Endothelial cell (in vitro differentiated cells): ENCODE measurements around the gene SCLT1. TPM values are rescaled to one million over a fixed set of nuclear protein-coding genes. Genes with fewer than 3 reads are reported as not detected.

ENCODE experiments used
- DNase-seq: peaks from one replicate; pipeline ENCODE4 v3.0.0; 2021; ENCODE audit warnings: low spot score
- H3K27ac Mint-ChIP-seq: one replicate; pipeline ENCODE4 v1.8.0; 2021; ENCODE audit warnings: mixed read lengths, inconsistent platforms; ENCODE audit not compliant: unreplicated experiment
- H3K27me3 Mint-ChIP-seq: one replicate; pipeline ENCODE4 v1.8.0; 2021; ENCODE audit warnings: mild to moderate bottlenecking, moderate library complexity, mixed read lengths, inconsistent platforms; ENCODE audit not compliant: unreplicated experiment
- H3K36me3 Mint-ChIP-seq: one replicate; pipeline ENCODE4 v1.8.0; 2021; ENCODE audit warnings: mild to moderate bottlenecking, low read depth, mixed read lengths, inconsistent platforms; ENCODE audit not compliant: unreplicated experiment
- H3K4me1 Mint-ChIP-seq: one replicate; pipeline ENCODE4 v1.8.0; 2021; ENCODE audit warnings: mild to moderate bottlenecking, mixed read lengths, inconsistent platforms; ENCODE audit not compliant: unreplicated experiment
- H3K4me3 Mint-ChIP-seq: one replicate; pipeline ENCODE4 v1.8.0; 2021; ENCODE audit warnings: mild to moderate bottlenecking, mixed read lengths, inconsistent platforms; ENCODE audit not compliant: unreplicated experiment
- H3K9me3 Mint-ChIP-seq: one replicate; pipeline ENCODE4 v1.8.0; 2021; ENCODE audit warnings: mixed read lengths, inconsistent platforms; ENCODE audit not compliant: unreplicated experiment
- total RNA-seq: library from RNA; stranded (reverse); fragmentation: NEBNext Ultra II Directional; extraction: Animal tissue kit (Norgen Biotek cat#: 25700); gene quantifications from one replicate; pipeline ENCODE4 v1.2.1, GENCODE V29; 2021; ENCODE audit not compliant: unreplicated experiment
- TF ChIP-seq, protein P1 (sequence below): fragments of 200-600 bp; sonication (generic); IDR thresholded peaks from one replicate; pipeline ENCODE4 v1.5.0; 2021; ENCODE audit warnings: antibody characterized with exemption; ENCODE audit not compliant: unreplicated experiment

The SCLT1 gene
- total RNA-seq, 1 donor from 2014 or later: 22.2 TPM

DNA sequence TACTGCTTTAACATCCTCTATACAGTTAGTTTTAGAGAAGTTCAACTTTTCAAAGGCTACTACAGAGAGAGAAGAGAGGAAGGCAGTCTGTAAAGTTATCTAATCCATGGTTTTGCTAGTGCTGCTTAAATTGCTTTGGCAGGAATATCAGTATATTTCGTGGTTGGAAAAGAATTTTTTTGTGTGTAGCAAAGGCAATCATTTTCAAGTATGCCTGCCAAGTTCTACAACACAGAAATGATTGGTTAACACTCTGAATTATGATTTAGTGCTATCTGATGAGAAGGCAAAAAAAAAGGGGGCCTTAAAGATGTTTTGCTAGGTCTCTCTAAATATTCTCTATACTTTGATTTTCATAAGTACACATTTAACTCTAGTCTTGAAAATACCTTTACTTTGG, 150.7 kb downstream of the SCLT1 start:
- H3K36me3 Mint-ChIP-seq: peaks cover 21% of the 10 kb centered on the region
- no peaks in the 10 kb centered on the region for H3K4me1 Mint-ChIP-seq
- no peak overlapping the region for H3K27ac Mint-ChIP-seq
- TF ChIP-seq, protein P1, sequence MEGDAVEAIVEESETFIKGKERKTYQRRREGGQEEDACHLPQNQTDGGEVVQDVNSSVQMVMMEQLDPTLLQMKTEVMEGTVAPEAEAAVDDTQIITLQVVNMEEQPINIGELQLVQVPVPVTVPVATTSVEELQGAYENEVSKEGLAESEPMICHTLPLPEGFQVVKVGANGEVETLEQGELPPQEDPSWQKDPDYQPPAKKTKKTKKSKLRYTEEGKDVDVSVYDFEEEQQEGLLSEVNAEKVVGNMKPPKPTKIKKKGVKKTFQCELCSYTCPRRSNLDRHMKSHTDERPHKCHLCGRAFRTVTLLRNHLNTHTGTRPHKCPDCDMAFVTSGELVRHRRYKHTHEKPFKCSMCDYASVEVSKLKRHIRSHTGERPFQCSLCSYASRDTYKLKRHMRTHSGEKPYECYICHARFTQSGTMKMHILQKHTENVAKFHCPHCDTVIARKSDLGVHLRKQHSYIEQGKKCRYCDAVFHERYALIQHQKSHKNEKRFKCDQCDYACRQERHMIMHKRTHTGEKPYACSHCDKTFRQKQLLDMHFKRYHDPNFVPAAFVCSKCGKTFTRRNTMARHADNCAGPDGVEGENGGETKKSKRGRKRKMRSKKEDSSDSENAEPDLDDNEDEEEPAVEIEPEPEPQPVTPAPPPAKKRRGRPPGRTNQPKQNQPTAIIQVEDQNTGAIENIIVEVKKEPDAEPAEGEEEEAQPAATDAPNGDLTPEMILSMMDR: no peak
- no peaks in the 10 kb centered on the region for H3K9me3 Mint-ChIP-seq
- DNase-seq: no peak
- H3K27me3 Mint-ChIP-seq: peaks cover 1% of the 10 kb centered on the region
- peak overlapping the region; percentile 29 for H3K4me3 Mint-ChIP-seq

DNA sequence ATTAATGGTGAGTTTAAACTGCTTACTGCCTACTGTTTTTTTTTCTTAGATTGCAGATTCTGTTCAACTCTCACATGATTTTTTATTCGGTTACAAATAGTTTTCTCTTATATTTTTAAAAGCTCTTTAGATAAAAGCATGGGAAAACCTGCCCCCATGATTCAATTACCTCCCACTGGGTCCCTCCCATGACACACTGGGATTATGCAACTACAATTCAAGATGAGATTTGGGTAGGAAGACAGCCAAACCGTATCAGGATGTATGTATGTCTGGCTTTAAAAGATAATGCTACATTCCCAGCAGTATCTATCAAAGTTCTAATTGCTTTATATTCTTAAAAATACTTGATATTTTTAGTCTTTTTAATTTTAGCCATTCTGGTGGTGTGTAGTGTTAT, 152.4 kb downstream of the SCLT1 start:
- no peaks in the 10 kb centered on the region for H3K4me1 Mint-ChIP-seq

GRCh38 chr4:128930051-128930450, 163.3 kb downstream of the SCLT1 start:
- peaks cover 4% of the 10 kb centered on the region for H3K36me3 Mint-ChIP-seq
- H3K9me3 Mint-ChIP-seq: no peaks in the 10 kb centered on the region
- no peaks in the 10 kb centered on the region for H3K4me1 Mint-ChIP-seq
- H3K4me3 Mint-ChIP-seq: no peak overlapping the region
- no peak overlapping the region for H3K27ac Mint-ChIP-seq
- no peaks in the 10 kb centered on the region for H3K27me3 Mint-ChIP-seq
- no peak for DNase-seq
- TF ChIP-seq, protein P1: no peak

More for the DNA sequence above, 152.4 kb downstream of the SCLT1 start:
- TF ChIP-seq, protein P1: no peak
- DNase-seq: no peak
- Mint-ChIP-seq H3K36me3 (peaks cover 18% of the 10 kb centered on the region), H3K27ac (no peak overlapping the region), H3K9me3 (no peaks in the 10 kb centered on the region), H3K27me3 (peaks cover 1% of the 10 kb centered on the region), H3K4me3 (no peak overlapping the region)

DNA sequence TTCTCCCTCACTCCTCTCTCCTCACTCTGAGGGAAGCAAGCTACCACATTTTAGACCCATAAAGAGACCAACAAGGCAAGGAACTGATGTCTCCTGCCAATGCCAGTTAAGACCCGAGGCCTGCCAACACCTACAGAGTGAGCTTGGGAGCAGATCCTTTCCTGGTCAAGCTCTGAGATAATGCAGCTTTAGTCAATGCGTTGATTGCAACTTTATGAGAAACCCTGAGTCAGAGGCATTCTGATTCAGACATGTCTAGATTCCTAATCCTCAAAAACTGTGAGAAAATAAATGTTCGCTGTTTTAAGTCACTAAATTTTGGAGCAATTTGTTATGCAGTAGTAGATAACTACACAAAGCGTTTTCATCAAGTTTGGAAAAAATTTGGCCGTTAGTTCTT, 168.4 kb downstream of the SCLT1 start:
- H3K36me3 Mint-ChIP-seq: peaks cover 4% of the 10 kb centered on the region
- DNase-seq: no peak
- H3K27me3 Mint-ChIP-seq: no peaks in the 10 kb centered on the region
- TF ChIP-seq, protein P1: no peak
- H3K4me1 Mint-ChIP-seq: peaks cover 2% of the 10 kb centered on the region
- H3K4me3 Mint-ChIP-seq: no peak overlapping the region
- no peaks in the 10 kb centered on the region for H3K9me3 Mint-ChIP-seq
- peak overlapping the region; percentile 41 for H3K27ac Mint-ChIP-seq

GRCh38 chr4:128921954-128922353, 171.4 kb downstream of the SCLT1 start:
- H3K4me3 Mint-ChIP-seq: no peak overlapping the region
- no peak for DNase-seq
- TF ChIP-seq, protein P1: no peak
- no peaks in the 10 kb centered on the region for H3K9me3 Mint-ChIP-seq
- H3K27me3 Mint-ChIP-seq: no peaks in the 10 kb centered on the region
- peaks cover 4% of the 10 kb centered on the region for H3K4me1 Mint-ChIP-seq
- H3K36me3 Mint-ChIP-seq: peaks cover 4% of the 10 kb centered on the region
- no peak overlapping the region for H3K27ac Mint-ChIP-seq
